ENCODE data around the gene PTPN9.

GRCh38 chr15:75598361-75598760 lies 19.2 kb upstream of the PTPN9 start:
- TF ChIP-seq CTCF (IDR thresholded peaks at IDR 0.05 in 4 of 5, conservative IDR thresholded peaks at IDR 0.05 in 1 of 5) = no peak
- no peak for TF ChIP-seq POLR2A (IDR thresholded peaks at IDR 0.05)

Data from gastrocnemius medialis (tissue), 4 donors.